Stimulated activated CD4-positive, alpha-beta T cell treated with anti-CD3 and anti-CD28 coated beads, Interleukin-2, amount 100 ng/mL, for 48 hours (primary cell): ENCODE data around the gene TMEM219.

Source experiments
- DNase-seq, 2 donors: peaks; one replicate each; pipeline ENCODE4 v3.0.0-alpha.2; 2020

The TMEM219 gene

DNA sequence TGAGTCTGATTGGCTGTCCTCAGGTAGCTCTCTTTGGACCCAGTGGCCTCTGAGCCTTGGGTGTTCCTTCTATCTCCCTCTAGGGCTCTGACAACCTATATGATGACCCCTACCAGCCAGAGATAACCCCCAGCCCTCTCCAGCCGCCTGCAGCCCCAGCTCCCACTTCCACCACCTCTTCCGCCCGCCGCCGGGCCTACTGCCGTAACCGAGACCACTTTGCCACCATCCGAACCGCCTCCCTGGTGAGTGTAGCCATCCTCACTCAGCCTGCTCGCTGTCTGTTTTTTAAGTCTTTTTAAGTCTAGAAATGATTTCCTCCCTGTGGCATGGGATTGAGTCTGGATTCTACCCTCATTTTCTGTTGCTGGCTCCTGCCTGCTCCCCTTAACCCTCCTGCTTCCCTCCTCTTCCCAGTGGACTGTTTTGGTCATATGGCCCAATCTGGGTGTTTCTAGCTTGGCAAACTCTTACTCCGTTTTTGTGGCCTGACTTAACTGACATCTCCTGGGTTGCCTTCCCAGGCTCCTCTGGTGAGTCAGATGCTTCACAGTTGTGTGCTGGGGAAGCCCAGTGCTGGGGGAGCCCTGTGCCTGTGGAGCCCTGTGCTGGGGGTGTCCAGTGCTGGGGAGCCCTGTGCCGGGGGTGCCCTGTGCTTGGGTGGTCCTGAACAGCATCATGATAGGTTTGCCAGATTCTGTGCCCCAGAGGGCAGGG is 21.7 kb downstream of the TMEM219 start:
- DNase-seq: no peak

DNA sequence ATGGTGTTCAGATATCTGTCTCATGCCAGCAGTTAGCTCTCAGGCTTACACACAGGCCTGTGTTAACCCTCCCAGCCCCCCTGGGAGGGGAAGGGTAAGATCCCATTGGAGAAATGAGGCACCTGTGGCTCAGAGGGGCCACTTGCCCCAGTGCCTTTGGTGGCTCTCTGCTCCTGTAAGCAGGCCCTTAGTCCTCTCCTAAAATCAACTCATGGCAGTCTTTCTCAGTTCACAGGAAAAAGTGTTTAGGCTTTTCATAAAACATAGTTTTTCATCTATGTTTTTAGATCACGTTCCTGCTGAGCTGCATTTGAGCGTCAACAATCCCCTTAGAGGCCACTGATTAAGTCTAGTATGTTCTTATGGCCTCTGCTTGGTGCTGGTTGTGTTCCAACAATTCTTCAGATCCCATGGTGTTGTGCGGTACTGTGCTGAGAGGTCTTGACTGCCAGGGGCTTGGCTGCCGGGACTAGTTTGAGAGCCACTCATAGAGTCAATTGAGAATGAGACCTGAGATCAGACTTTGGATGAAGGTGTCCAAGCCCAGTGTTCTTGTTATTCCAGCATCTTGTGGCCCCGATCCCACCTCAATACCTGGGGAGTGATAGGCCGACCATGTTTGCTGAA is 22.4 kb downstream of the TMEM219 start:
- DNase-seq: no peak

DNA sequence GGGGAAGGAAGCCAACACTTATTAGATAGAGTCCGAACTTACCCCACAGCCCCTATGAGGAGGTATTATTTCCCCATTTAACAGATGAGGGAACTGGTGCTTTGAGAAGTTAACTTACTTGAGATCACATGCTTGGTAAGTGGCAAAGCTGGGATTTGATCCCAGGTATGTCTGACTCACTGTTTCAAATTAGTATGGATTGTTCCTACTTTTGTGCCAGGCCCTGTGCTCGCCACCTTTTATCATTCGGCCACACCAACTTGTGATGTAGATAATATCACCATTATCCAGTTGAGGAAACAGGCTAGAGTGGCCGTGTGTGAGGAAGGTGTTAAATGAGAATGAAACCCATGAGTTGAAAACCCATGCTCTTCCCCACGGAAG is 22.9 kb downstream of the TMEM219 start:
- DNase-seq: no peak

DNA sequence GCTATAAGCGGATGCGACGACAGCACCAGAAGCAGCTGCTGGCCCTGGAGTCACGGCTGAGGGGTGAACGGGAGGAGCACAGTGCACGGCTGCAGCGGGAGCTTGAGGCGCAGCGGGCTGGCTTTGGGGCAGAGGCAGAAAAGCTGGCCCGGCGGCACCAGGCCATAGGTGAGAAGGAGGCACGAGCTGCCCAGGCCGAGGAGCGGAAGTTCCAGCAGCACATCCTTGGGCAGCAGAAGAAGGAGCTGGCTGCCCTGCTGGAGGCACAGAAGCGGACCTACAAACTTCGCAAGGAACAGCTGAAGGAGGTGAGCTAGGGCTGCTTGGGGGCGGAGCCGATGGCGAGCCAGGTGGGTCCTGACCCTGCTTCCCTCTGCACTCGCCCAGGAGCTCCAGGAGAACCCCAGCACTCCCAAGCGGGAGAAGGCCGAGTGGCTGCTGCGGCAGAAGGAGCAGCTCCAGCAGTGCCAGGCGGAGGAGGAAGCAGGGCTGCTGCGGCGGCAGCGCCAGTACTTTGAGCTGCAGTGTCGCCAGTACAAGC is 23.5 kb downstream of the TMEM219 start:
- no peak for DNase-seq

DNA sequence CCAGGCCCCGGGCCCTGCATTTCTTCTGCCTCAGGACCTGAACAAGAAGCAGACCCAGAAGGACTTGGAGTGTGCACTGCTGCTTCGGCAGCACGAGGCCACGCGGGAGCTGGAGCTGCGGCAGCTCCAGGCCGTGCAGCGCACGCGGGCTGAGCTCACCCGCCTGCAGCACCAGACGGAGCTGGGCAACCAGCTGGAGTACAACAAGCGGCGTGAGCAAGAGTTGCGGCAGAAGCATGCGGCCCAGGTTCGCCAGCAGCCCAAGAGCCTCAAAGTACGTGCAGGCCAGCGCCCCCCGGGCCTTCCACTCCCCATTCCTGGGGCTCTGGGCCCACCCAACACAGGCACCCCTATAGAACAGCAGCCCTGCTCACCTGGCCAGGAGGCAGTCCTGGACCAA is 24.4 kb downstream of the TMEM219 start:
- DNase-seq: no peak

DNA sequence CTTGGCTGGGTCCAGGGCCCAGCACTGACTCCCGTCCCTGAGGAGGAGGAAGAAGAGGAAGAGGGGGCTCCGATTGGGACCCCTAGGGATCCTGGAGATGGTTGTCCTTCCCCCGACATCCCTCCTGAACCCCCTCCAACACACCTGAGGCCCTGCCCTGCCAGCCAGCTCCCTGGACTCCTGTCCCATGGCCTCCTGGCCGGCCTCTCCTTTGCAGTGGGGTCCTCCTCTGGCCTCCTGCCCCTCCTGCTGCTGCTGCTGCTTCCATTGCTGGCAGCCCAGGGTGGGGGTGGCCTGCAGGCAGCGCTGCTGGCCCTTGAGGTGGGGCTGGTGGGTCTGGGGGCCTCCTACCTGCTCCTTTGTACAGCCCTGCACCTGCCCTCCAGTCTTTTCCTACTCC is 25.1 kb downstream of the TMEM219 start:
- DNase-seq: no peak

DNA sequence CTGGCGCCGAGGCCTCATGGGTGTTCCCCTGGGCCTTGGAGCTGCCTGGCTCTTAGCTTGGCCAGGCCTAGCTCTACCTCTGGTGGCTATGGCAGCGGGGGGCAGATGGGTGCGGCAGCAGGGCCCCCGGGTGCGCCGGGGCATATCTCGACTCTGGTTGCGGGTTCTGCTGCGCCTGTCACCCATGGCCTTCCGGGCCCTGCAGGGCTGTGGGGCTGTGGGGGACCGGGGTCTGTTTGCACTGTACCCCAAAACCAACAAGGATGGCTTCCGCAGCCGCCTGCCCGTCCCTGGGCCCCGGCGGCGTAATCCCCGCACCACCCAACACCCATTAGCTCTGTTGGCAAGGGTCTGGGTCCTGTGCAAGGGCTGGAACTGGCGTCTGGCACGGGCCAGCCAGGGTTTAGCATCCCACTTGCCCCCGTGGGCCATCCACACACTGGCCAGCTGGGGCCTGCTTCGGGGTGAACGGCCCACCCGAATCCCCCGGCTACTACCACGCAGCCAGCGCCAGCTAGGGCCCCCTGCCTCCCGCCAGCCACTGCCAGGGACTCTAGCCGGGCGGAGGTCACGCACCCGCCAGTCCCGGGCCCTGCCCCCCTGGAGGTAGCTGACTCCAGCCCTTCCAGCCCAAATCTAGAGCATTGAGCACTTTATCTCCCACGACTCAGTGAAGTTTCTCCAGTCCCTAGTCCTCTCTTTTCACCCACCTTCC is 25.6 kb downstream of the TMEM219 start:
- no peak for DNase-seq

DNA sequence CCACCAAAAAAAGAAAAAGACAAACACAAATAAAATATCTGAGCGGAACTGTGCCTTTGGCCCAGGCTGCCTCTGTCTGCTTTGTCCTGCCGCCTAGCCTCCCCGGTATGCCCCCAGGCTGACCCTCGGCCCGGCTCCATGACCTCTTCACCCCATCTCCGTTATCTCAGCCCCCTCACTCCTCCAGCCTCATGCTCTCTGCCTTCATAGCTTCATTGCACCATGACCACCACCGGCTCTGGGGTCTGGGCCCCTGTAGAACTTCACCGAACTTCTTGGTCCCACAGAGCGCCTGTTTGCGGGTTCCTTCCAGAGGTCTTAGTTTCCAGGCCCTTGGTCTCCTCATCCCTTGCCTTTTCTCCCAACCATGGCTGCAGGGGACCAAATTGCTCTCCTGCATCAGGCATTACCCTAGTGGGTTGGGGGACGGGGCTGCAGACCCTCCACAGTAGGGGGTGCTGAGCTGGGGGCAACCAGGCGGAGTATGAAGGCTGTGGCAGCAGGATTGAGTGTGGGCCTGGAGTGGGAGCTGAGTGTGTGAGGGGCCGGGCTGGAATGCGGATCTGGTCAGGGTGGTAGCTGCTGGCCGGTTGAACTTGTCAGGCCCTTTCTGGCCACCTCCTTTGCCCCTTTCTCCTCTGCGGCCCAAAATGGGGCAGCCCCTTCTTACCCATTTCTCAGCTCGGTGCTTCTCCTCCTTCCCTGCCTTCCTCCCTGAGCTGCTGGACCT is 26.6 kb downstream of the TMEM219 start:
- no peak for DNase-seq

DNA sequence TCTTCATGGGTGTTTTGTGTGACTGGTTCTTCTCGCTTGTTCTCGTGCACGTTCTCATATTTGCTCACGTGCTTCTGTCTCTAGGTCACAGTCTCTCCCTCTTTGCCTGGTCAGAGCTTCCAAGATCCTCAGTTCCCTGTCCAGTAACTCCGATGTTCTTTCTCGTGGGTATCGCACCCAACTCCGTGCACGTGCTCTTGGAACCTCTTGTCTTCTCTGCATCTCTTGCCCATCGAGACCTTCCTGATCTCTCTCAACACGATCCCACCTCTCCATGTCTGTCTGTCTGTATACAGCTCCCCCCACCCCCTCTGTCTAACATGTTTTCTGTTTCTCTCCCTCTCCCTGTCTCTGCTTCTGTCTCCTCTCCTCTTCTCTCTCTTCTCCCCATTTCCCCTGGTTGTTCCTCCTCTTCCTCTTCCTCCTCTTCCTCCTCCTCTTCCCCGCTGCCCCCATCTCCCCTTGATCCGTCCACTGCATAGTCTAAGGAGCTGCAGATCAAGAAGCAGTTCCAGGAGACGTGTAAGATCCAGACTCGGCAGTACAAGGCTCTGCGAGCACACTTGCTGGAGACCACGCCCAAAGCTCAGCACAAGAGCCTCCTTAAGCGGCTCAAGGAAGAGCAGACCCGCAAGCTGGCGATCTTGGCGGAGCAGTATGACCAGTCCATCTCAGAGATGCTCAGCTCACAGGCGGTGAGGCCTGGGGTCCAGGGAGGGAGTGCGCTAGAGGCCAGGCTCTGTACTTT is 27.4 kb downstream of the TMEM219 start:
- DNase-seq: no peak

DNA sequence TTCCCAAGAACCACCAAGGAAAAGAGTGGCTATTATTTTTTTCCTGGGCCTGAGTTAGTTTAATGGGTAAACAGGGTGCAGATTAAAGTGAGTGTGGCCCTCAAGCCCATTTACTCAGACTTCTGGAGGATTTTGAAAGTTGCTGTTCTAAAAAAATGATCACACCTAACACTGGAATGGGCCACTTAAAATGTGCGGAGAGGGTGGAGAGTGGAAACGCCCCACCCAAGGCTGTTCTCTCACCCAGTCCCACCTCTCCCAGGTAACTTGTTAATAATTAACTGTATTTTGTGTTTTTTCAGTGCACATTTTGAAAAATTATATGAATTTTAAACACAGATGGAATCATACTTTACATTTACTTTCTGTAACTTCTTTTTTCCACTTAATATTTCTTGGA is 28.2 kb downstream of the TMEM219 start:
- DNase-seq: no peak

DNA sequence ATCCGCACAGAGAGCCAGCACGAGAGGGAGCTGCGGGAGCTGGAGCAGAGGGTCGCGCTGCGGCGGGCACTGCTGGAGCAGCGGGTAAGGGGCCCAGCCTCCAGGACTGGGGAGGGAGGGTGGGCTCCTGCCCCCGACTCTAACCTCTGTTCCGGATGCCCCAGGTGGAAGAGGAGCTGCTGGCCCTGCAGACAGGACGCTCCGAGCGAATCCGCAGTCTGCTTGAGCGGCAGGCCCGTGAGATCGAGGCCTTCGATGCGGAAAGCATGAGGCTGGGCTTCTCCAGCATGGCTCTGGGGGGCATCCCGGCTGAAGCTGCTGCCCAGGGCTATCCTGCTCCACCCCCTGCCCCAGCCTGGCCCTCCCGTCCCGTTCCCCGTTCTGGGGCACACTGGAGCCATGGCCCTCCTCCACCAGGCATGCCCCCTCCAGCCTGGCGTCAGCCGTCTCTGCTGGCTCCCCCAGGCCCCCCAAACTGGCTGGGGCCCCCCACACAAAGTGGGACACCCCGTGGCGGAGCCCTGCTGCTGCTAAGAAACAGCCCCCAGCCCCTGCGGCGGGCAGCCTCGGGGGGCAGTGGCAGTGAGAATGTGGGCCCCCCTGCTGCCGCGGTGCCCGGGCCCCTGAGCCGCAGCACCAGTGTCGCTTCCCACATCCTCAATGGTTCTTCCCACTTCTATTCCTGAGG is 29.1 kb downstream of the TMEM219 start:
- no peak for DNase-seq

DNA sequence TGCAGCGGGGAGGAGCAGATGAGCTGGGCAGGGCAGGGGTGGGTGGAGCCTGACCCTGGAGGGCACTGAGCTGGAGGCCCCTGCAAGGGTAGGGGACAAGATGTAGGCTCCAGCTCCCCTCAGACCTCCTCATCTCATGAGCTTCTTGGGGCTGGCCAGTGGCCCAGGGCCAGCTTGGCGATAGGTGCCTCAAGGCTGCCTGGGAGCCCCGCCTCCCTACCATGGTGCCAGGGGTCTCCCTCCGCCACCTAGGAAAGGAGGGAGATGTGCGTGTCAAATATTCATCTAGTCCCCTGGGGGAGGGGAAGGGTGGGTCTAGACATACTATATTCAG is 29.7 kb downstream of the TMEM219 start:
- no peak for DNase-seq

DNA sequence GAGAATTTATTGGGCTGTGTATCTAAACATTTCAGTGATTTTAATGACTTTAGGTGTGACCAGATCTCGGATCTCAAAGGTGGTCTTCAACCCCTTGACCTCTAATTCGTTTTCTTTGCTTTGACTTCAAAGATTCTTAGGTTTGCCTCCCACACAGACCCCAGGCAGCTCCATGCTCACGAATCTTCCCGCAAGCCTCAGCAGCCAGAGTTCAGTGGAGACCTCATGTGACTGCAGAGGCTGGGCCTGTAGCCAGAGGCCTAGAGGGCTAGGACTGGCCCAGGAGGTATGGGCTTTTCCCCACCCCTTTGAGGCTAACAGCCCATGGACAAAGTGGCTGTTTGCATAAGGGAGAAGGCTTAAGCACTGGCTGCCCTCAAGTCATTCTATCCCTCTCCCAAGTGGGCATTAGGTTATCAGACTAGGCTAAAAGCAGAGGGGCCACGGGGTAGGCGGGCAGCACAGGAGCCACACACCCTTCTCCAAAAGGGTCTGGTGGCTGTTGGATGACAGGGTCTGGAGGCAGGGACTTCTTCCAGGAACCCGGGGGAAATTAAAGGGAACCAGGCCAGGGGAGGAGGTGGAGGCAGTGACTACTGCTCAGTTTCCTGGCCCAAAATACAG is 30.6 kb downstream of the TMEM219 start:
- no peak for DNase-seq

DNA sequence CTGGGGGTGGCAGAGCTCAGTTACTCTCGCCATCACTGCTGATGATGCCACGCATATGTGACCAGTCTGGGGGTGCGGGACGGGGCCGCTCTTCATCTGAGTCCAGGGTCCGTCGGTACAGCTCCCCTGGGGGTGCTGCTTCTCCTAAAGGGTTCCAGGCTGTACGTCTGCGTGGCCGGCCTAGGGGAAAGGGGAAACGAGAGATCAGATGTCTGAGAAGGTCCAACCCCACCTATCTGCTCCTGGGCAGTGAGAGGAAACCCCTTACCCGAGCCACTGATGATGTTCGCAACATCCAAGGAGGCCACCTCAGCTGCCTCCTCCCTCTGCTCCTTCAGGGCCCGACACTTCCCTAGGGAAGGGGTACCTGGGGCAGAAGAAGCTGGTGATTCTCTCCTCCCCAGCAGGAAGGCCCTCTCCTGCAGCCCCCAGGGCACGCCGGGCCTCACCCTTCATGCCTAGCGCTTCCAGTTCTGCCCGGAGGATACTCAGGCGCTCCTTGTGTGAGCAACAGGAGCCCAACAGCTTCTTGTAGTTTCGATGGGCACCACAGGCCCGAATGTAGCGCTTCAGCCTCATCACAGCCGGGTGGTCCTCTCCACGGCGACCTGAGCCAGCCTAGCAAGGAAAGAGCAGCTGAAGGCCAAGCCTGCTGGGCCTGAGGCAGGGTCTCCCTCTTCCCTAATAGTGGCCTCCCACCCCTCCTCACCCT is 31.5 kb downstream of the TMEM219 start:
- no peak for DNase-seq

DNA sequence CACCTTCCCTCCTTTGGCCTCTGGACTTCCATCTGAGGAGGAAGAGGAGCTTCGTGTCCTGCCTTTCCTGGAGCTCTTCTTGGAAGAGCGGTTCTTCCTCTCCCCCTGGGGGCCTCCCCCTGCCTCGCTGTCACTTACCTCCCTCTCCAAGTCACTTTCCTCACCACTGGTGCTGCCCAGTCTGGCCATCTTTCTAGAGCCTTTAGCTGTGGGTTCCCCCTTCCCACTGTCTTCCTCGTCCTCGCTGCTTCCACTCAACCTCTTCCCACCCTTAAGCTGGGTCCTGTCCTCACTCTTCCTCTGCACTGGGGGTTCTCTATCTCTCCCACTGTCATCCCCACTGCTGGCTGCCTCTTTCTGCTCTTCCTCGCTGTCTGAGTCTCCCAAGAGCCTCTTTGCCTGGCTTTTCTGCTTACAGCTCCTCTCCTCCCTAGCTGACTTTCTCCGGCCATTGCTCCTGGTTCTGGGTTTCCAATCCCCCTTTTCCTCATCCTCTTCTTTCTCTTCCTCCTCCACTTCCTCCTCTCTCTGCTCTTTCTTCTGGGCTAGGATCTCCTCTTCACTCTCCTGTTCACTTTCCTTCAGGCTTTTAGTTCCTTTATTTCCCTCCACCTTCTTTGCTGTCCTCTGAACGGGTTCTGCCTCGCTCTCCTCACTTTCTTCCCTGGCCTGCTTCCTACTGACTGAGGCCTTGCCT is 32.2 kb downstream of the TMEM219 start:
- no peak for DNase-seq

DNA sequence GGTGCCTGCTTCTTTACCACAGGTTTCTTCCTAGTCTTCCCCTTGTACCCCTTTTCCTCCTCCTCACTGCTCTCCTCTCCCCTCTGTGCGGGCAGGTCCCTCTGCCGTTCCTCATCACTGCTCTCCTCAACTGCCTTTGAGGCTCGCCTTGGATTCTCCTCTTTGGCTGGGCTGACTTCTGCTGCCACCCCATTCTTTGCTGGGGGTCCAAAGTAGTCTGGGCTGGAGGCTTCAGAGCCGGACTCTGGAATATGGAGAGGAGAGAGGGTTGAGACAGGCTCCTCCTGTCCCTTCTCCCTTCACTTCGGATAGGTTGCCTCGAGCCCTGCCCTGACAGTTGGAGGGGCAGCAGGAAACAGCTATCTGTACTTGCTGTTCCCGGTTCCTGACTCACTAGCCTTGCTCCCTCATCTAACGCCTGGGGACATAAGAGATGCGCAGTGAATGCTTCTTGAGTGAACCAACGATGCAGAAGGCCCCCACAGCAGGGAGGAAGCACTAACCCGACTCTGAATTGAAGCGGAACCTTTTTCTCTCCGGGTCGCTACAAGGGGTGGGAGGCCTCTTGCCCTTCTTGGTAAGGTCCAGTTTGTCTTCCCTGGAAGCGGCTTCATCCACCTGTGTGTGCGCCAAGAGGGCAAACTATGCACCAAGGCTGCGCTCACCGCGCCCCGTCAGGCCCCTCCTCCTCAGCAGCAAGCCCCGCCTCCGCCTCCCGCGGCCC is 32.9 kb downstream of the TMEM219 start:
- DNase-seq: peak; percentile 68 to 69

DNA sequence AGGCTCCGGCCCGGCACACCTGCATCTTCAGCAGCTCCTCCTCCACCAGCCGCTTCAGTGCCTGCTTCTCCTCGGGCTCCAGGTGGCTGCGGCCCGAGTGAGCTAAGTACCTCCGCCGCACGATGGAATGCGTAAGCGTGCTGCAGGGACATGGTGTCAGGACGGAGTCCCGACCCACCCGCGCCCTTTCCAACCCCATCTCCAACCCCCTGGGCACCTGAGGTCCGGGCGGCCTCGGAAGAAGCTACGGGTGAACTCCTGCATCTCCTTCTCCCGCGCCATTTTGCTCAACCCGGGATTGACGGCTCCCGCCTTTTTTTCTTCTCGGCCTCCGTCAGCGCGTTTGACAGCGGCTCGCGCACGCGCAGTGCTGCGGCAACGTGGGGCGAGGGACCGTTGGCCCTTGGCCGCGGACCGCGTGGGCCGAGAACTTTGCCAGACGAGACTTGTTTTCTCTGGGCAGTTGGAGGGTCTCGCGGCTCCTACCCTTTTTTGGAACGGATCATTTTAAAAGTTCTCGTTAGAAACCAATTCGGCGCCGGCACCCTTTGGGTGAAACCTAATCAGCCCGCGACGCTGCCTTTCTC is 33.5 kb downstream of the TMEM219 start, which contains the start of gene HIRIP3:
HIRIP3 (minus strand) TSS at position 294 of the 587 bp plus-strand sequence; CDS start at position 282, 12 bp downstream.
- DNase-seq: peak; percentile 81 to 83

DNA sequence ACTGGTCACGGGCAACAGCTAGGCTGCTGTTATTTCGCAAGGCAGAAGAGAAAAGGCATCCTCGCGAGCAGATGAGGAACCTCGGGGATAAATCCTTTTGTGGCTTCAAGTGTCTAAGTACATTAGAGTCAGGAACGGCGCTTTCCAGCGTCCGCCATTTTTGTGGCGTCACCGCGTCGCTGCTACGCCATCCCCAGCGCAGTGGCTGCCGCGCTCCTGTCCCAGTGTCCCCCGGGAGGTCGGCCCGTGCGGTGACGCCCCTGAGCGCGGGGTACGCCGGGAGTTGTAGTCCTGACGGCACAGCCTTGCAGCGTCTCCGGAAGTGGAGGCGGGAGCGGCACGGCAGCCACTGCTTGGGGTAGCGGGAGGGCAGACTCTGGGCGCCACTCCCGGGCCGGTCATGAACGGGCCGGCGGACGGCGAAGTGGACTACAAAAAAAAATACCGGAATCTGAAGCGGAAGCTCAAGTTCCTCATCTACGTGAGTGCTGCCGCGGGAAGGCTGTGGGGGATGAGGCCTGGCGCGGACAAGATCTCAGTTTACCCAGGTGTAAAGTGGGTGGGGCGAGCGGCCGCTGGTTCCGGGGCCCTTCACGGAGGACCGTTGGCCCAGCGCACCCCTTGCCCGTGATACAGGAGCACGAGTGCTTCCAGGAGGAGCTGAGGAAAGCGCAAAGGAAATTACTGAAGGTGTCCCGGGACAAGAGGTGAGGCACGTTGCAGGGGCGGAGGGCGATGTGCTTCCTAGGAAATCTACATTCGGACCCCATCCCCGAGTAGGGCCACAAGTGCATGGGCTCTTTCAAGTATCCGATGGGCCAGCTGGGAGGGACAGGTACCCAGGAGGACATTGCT is 34.3 kb downstream of the TMEM219 start, which contains the start of gene INO80E:
INO80E (plus strand) TSS at position 331 of the 855 bp plus-strand sequence; CDS start at position 401, 70 bp downstream.
- peak; percentile 98 to 99 for DNase-seq
